Brain microvascular endothelial cell (primary cell): ENCODE results near the gene PPP1R12A.
"Not testable (repeated sequence)": the region's sequence is repeated elsewhere in the genome, so short reads cannot be mapped to it uniquely, and the experiment has no call there.

Experiments
- DNase-seq: peaks from one replicate; pipeline ENCODE4 v3.0.0-alpha.2; 2020
- H3K27ac ChIP-seq: fragments of 250-450 bp; sonication (Bioruptor Pico); 2 replicates; pipeline ENCODE4 v1.5.1; 2020; ENCODE audit warnings: mild to moderate bottlenecking, moderate library complexity
- H3K27me3 ChIP-seq: fragments of 250-450 bp; sonication (Bioruptor Pico); replicated peaks from 2 replicates; pipeline ENCODE4 v1.5.1; 2020; ENCODE audit warnings: mild to moderate bottlenecking
- H3K36me3 ChIP-seq: fragments of 250-450 bp; sonication (Bioruptor Pico); replicated peaks from 2 replicates; pipeline ENCODE4 v1.5.1; 2020; ENCODE audit warnings: mild to moderate bottlenecking
- H3K4me3 ChIP-seq: 2 replicates; pipeline ENCODE4 v1.5.1; 2011; ENCODE audit warnings: low read depth, mild to moderate bottlenecking, control low read depth, low read length, moderate library complexity
- CTCF ChIP-seq: IDR thresholded peaks from 2 replicates; pipeline ENCODE4 v1.5.1; 2011; ENCODE audit warnings: low read depth, mild to moderate bottlenecking, moderate library complexity, low read length, control low read depth, inconsistent platforms; ENCODE audit errors: missing control alignments
- in situ Hi-C: cut with HindIII; loops from 2 replicates; pipeline ENCODE4 v1.10.0; 2017; ENCODE audit warnings: low sequenced_read_pairs, low pct_ligation_motif_present

Gene PPP1R12A

GRCh38 chr12:79955561-79955960, 20.7 kb upstream of the PPP1R12A start:
- Histone ChIP-seq H3K4me3 (no peak overlapping the region), H3K27me3 (no peaks in the 10 kb centered on the region), H3K27ac (no peak overlapping the region), H3K36me3 (no peaks in the 10 kb centered on the region)
- no peak for DNase-seq
- in situ Hi-C loops: no loop called here
- TF ChIP-seq CTCF: no peak

- Histone ChIP-seq H3K27me3 (no peaks in the 10 kb centered on the region), H3K36me3 (no peaks in the 10 kb centered on the region), H3K4me3 (no peak overlapping the region), H3K27ac (no peak overlapping the region)
- in situ Hi-C loops: no loop called here
- no peak for TF ChIP-seq CTCF
- no peak for DNase-seq
Measured at GRCh38 chr12:79954037-79954610, 19.2 kb upstream of the PPP1R12A start.

- H3K27ac ChIP-seq: no peak overlapping the region
- H3K27me3 ChIP-seq: no peaks in the 10 kb centered on the region
- in situ Hi-C loops: no loop called here
- no peak for DNase-seq
- H3K36me3 ChIP-seq: no peaks in the 10 kb centered on the region
- no peak for TF ChIP-seq CTCF
- no peak overlapping the region for H3K4me3 ChIP-seq
Measured at GRCh38 chr12:79949098-79949497, 14.2 kb upstream of the PPP1R12A start.

- Histone ChIP-seq H3K4me3 (no peak overlapping the region), H3K27ac (no peak overlapping the region), H3K36me3 (no peaks in the 10 kb centered on the region), H3K27me3 (no peaks in the 10 kb centered on the region)
- DNase-seq: no peak
- TF ChIP-seq CTCF: no peak
- in situ Hi-C loops: no loop called here
Measured at GRCh38 chr12:79945433-79945832, 10.5 kb upstream of the PPP1R12A start.

- Histone ChIP-seq H3K36me3 (no peaks in the 10 kb centered on the region), H3K27me3 (no peaks in the 10 kb centered on the region), H3K27ac (no peak overlapping the region), H3K4me3 (no peak overlapping the region)
- DNase-seq: no peak
- in situ Hi-C loops: no loop called here
- TF ChIP-seq CTCF: no peak
Measured at GRCh38 chr12:79944565-79944964, 9.7 kb upstream of the PPP1R12A start.

GRCh38 chr12:79942846-79943245, 7.9 kb upstream of the PPP1R12A start:
- H3K4me3 ChIP-seq: not testable (repeated sequence)

More at GRCh38 chr12:79942846-79943245, 7.9 kb upstream of the PPP1R12A start:
- H3K27ac ChIP-seq, H3K36me3 ChIP-seq, in situ Hi-C loops, H3K27me3 ChIP-seq, DNase-seq: not testable (repeated sequence)
